Globus pallidus (tissue), 1 donor: Measurements from ENCODE around the gene NUDT16L1.

ENCODE experiments used
- DNase-seq: peaks from one replicate; pipeline ENCODE4 v3.0.0-alpha.2; 2015; ENCODE audit warnings: low spot score

The NUDT16L1 gene

DNA sequence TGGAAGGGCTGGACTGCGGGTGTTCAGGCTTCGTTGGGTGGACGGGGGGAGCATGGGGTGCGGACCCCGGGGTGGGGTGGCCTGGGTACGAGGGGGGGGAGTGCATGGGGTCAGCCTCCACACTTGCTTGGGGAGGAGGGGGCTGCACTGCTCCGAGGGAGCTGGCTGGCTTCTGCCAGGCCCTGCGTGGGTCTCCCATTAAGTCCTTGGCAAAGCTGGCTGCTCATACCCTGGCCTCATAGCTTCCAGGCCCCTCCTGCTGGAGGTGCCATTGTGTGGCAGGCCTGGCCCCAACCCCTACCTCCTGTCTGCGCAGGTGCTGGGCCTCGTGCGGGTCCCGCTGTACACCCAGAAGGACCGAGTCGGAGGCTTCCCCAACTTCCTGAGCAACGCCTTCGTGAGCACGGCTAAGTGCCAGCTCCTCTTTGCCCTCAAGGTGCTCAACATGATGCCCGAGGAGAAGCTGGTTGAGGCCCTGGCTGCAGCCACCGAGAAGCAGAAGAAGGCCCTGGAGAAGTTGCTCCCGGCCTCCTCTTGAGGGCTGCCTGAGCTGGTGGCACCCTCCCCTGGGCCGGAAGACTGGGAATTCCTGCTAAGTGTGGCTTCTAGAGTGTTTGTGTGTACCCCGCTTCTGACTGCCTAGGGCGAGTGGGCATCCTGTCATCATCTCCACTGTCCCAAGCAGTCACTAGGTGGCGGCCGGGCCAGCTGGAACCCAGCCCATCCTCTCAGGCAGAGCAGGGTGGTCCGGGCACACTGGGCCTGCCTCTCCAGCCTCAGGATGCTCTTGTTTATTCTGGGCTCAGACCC, 1.5 kb downstream of the NUDT16L1 start:
- DNase-seq, result no peak

DNA sequence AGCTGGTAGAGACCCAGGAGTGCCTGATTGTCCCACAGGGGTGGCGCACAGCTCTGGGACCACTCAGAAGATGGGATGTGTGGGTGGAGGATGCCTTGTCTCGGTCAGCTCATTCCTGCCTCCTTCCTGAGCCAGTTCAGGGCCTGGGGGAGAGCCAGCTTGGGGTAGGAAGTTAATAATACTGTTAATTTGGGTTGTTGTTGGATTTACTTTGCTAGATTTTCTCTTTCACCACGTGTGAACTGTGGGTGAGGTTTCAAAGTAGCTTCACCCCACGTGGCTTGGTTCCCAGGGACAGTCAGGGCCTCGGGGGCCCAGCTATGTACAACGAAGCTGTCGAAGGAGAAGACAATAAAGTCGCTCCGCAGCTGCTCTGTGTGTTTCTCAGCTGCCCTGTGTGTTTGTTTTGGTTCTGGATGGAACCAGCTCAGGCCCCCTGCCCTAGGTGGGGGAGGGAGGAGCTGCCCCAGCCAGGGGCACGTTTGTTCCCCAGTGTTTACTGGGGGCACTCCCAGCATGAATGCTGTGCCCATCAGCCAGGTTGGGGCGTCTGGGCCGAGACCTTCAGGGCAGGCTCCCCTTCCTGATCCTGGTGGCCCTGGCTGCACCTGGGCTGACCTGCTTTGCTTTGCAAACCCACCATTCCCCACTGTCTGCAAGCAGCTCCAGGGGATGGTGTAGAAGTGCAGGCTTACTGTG, 2.3 kb downstream of the NUDT16L1 start:
- DNase-seq, result no peak

DNA sequence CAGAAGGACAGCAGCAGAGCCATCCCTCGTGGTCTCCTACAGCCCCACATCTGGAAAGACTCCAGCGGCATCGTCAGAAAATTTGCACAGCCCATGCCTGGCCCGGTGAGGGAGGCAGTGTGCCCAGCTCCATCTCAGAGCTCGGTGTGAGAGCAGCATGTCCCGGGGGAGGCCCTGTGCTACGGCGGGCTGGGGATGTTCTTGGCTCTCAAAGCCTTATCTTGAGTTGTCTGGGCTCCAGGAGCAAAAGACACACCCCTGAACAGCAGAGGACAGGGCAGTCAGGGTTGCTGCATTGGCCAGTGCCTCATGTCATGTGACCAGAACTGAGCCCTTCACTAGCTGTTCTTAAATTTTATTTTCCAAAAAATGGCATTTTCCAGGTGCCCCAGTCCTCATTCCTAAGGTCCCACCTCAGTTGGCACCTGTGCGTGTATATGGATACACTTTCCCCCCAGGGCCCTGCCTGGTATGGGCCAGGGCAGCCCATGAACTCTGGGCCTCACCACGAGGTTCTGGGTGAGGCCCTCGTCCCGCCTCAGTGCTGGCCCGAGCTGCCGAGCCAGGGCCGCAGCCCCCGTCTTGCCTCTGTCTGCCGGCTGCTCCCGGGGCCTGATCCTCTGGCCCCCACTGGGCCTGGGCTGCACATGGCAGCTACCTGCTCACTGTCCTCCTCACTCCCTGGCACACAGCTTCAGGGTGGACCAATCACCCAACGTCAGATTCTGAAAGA, 3.0 kb downstream of the NUDT16L1 start:
- no peak for DNase-seq

DNA sequence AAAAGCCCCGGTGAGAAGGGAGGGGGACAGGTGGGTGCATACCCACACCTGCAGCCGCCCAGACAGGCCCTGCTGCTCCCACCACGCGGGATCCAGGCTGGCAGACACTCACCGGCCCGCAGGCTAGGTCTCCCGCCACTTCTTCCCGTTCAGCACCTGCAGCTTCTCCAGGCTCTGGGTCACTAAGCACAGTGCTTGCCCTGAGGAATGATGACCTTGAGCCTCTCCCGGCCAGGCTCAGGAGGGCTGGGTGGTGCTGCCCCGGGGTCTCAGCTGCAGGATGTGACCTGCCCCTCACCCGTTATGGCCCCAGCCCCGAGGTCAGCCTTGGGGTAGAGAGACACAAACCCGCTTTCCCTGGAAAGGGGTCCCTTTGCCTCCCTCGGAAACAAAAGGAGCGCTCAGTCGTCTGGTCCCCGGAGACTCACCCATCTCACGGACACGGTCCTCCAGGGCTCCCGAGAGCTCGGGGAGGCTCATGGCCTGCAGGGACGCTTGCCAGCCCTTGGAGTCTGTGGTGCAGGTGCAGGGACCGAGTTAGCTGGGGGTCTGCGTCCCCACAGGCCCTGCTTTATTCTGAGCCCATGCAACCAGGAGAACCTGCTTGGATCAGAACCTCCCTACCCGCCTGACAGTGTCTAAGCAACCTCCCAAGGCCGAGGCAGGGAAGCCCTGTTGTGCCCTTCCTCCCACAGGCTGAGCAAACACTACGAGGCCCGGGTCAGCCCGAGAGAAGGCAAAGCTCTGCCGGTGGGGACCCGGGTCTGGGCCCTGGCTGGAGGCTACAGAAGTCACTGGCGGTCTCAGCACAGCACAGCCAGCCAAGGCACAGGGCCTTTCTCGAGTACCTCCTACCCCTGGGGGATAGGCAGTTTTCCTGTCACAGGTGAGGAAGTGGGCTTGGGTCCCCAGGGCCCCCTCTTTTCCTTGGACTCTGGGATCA, 3.8 kb downstream of the NUDT16L1 start:
- no peak for DNase-seq

DNA sequence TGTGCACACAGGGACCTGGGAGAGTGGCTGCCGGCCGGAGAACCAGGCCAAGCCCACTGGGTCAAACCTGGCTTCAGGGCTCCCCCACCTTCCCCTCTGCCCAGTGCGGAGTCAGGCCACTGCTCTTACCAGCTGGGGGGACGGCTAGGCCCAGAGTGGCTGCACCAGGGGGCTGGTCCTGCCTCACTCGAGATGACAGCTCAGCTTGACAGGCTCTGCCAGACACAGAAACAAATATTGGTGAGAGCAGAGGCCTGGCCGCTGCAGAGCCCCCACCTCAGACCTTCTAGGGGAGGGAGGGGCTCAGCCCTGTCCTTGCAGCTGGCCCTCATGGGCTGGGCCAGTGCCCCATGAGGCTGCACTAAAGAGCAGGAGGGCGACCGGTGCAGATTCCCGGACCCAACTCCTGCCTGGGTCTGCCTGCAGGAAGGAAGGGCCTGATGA, 4.5 kb downstream of the NUDT16L1 start:
- DNase-seq, result no peak

DNA sequence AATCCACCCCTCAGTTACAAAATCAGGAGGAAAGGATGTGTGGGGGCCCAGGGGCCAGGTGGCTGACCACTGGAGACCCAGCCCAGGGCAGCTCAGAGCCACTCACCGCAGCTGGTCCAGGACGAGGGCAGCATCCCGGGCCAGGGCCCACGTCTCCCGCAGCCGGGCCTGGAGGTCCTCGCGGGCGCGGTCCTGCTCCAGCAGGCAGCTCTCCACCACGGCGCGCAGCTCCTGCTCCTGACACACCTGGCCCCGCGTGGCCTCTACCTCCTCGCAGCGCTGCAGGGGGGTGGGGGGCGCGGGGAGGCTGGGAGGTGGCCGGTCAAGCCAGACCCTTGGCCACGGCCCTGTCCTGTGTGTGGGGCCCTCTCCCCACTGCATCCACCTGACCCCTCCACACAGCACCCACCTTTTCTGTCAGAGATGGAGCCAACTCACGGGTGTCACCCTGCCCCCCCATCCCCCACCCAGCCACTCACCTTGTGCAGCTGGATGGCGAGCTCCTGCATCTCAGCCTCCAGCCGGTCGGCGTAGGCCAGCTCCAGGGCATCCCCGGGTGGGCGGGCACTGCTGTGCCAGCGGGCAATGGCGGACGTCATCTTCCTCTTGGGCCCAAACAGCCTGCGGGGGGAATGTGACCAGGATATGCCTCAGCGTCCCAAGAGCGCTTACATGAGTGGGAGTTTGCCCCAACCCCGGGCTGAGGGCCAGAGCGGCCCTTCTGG, 5.1 kb downstream of the NUDT16L1 start:
- no peak for DNase-seq

DNA sequence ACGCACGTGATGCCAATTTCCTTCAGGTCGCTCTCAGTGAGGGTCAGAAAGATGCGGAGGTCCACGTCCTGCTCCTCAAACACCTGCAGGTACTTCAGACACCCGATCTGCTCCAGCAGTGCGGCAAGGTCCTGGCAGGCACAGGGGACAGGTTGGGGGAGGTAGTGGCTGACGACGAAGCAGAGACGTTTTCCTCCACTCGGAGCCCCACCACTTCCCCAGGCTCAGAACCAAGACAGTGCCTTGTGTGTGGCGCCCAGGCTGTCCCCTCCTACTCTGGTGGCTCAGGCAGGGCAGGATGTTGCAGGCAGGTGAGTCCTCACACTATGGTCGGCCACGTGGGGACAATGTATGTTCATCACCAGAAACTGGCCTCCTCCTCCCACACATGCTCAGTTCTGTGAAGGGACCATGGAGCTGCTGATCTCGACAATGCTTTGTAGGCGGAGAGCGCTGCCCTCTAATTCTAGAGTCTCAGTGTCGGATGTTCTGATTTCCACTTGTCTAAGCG, 5.7 kb downstream of the NUDT16L1 start:
- no peak for DNase-seq

DNA sequence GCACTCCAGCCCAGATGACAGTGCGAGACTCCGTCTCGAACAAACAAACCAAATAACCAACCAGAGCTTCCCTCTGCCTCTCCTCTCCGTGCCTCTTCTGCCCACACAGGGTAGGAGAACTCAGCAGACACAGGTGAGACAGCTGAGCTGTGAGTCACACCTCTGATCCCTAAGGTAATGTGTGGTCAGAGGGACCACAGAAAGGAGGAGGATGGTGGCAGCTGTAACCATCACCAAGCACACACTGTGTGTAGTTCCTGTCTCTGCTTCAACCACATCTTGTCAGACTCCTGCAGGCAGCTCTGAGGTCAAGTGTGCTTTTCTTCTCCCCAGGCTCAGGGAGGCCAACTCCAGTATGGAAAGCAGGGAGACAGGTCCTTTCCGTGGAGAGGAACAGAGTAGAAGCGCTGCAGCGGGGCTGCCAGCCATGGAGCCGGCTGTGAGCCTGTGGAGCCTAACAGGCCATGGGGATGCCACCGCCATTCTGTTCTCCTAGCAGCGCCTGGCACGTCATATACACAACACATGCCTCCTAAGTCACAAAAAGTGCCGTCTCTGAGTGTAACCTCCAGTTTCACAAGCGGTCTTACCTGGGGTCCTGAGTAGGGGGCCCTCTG, 7.1 kb downstream of the NUDT16L1 start:
- DNase-seq, result no peak

DNA sequence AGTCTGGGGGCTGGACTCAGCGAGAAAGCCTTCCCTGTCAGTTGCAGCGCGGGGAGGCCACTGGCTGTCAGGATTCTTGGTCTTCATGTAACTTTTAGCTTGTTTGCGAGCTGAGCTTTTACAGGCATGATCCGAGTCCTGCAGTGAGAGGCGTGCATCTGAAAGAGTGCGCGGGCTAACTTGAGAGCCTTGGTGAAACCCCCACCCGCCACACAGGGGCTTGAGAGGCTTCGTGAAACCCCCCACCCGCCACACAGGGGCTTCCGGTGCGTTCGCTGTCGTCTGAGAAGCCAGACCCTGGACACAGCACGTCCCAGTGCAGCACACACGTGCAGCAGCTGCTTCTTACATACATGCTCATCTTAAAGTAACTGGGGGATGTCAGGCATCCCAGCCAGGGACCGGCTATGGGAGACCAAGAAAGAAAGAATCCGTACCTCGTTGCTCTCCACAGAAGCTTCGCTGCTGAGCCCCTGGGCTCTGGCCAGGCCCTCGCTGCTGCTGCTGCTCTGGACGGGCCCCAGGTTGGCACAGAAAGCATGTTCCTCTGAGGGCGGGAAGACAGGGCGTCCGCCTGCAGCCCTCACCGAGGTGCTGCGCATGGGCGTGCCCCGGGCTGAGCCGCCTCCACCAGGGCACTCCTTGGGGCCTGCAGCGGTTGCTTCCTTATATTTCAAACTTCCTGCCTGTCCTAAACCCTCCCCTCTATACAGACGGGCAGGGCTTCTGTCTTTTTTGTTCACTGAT, 7.8 kb downstream of the NUDT16L1 start:
- DNase-seq, result no peak

DNA sequence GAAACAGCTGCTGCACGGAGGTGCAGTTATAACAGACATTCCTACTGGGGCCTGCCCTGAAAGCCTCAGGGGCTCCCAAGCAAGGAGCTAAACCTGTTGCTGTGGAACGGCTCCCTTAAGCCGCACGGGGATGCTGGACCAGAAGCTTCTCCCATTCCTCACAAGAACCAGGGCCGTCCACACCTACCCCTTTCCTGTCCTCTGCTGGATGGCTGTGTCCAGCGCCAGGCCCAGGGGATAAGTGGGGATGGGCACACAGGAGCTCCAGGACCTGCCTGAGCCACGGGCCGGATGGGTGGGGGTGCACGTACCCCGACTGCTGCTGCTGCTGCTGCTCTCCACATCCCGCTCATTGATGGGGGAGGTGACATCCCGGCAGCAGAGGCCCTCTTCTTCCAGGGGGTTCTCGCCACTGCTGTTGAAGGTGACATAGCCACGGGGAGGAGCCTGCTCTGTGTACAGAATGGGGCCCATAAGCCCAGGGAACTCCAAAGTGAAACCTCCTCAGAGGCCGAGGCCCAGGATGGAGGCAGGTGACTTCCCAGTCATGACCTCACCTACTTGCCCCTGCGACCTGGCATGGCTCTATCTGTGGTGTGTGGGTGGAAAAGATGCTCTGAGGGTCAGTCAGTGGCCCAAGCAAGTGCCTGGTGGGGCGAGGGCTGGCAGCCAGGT, 8.6 kb downstream of the NUDT16L1 start:
- DNase-seq, result no peak

DNA sequence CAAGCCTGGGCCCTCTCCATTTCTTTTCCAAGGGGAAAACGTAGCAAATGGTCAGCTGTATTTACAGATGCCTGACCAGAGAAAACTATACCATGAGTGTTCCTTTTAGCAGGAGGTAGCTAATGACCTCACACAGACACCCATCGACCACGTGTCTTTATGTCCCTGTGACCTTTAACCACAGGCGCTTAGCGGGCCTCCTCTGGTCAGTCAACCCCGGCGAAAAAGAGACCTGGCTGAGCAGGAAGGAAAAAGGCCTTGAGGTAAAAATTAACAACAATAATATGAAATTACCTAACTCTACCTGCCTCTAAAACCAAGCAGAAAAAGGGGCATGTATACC, 9.1 kb downstream of the NUDT16L1 start:
- DNase-seq, result no peak

DNA sequence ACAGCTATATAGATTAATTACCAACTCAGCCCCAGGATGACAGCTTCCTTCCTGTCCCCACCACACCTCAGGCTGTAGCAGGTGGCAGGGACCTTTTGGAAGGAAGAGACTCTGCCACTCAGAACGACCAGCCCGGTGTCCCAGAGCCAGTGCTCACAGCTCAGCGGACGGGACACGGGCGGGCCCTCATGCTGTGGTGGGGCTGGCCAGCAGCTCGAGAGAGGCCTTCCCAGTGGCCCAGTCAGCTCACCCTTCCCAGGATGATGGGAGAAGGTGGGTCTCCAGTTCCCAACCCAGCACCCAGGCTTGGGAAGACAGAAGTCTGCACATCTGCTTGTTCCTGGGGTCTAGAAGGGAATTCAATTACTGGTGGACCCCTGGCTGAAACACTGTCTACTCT, 10.5 kb downstream of the NUDT16L1 start:
- no peak for DNase-seq

DNA sequence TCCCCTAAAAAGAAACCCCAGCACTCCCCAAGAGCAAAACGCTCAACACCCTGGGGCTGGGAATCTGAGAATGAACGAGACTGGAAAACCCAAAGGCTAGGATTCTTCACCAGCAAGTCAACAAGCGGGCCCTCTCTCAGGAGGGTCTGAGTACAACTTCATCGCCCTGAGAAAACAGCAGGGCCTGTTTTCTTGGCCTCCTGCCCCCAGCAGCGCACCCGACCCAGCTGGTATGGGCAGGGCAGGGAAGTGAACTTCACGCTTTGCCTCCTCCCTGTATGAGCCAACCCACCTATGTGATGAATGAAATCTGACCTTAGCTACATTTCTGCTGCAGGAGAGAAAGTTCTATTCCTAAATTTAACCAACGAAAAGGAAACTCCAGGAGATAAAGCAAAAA, 11.1 kb downstream of the NUDT16L1 start:
- DNase-seq, result no peak

DNA sequence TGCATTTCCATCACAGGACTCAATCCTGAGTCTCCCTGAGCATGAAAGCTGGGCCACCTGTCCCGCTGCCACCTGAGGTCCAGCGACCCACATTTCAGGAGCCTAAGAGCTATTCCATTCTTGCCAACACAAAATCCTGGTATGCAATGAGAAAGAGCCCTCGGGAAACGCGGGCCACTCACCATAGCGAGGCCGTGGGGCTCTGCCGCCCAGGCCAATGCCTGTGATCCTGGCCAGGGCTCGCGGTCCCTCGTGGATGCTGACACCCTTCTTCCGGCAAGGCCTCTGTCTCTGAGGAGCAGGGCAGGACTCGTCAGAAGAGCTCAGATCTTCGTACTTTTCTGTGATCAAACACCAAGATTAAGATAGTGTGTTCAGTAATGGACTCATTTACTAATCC, 11.6 kb downstream of the NUDT16L1 start:
- no peak for DNase-seq

DNA sequence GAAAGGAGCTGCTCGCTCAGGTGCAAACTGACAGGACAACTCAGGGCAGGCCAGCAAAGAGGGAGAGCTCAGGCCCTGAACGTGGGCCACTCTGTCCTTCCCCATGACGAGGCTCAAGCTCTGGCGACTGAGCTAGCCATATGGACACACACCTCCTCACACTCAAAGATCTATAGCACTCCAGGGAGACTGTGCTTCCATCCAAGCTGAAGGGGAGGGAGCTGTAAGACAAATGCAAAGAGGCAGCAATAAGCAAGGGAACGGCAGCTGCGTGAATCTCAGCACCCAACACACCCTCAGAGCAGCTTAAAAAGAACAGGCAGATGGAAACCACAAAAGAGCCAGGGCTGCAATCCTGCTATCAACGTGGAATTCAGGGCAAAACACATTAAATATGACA, 13.5 kb downstream of the NUDT16L1 start:
- DNase-seq, result no peak

DNA sequence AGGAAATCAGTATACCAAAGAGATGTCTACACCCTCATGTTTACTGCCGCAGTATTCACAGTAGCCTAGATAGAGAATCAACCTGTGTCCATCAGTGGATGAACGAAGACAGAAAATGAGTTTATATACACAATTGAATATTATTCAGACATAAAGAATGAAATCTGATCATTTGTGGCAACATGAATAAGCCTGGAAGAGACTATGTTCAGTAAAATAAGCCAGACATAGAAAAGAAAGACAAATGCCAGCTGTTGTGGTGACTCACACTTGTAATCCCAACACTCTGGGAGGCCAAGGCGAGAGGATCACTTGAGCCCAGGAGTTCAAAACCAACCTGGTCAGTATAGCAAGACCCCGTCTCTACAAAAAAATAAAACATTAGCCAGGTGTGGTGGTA, 16.1 kb downstream of the NUDT16L1 start:
- no peak for DNase-seq

DNA sequence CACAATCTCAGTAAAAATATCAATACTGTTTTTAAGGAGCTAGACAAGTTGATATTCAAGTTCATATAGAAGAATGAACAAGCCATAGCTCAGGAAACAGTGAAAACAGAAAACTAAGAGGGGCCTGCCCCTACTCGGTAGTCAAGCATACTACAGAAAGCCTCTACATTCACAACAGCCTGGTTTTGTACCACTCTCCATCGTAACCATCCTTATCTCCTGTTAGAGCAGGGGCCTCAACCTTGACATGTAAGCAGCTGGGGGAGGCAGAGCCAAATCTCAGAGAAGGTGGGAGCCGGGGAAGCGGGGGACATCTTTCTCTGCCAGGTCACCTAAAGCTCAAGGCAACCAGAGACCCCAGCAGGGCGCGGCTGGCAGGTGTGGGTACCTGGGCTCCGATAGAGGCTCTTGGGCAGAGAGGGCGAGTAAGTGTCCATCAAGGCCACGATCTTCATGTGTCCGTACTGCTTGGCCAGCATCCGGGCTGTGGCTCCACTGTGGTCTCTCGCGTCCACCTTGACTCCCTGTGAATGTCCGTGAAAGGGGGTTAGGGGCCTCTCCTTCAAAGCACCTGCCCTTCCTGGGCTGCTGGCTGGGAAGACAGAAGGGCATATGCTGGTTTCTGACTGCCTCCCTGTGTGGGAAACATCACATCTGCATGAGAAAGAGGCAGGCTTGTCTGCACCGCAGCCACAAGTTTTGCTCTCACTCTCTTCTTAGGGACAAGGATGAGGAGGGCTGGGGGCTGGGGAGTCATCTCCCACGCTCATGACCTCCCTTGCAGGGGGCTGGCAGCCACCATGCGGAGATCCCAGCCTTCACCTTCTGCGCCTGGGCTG, 20.5 kb downstream of the NUDT16L1 start:
- no peak for DNase-seq

DNA sequence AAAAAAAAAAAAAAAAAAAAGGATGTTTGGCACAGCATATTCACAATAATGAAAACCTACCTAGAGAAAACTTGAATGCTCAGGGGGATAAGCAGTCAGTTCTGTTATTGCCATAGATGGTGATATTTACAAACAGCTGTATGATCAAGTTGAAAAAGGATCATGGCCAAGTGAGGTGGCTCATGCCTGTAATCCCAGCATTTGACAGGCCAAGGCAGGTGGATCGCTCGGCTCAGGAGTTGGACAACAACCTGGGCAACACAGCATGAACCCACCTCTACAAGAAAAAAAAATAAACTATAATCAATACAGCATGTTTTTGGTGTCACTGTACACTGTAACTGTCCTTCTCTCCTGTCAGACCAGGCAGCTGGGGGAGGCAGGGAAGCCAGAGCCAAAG, 21.6 kb downstream of the NUDT16L1 start:
- DNase-seq, result no peak
